Loucy (cell line): ENCODE measurements around the gene COL27A1.

Experiments used
- H2AFZ ChIP-seq: fragments of 200-600 bp; sonication (generic); 2 replicates; pipeline ENCODE4 v1.6.0; 2016; ENCODE audit warnings: antibody characterized with exemption, mild to moderate bottlenecking, low read length, moderate library complexity
- H3F3A ChIP-seq: fragments of 200-600 bp; 2 replicates; pipeline ENCODE4 v1.6.0; 2016; ENCODE audit warnings: antibody characterized with exemption, low read depth, mild to moderate bottlenecking
- H3K27me3 ChIP-seq: fragments of 200-600 bp; sonication (generic); 2 replicates; pipeline ENCODE4 v1.6.1; 2014; ENCODE audit warnings: low read length, mild to moderate bottlenecking; ENCODE audit not compliant: insufficient read depth, poor library complexity, severe bottlenecking
- H3K36me3 ChIP-seq: fragments of 200-600 bp; sonication (generic); 2 replicates; pipeline ENCODE4 v1.6.1; 2016; ENCODE audit warnings: low read length; ENCODE audit not compliant: insufficient read depth
- H3K4me1 ChIP-seq: fragments of 200-600 bp; sonication (generic); 2 replicates; pipeline ENCODE4 v1.5.1; 2014; ENCODE audit warnings: low read length, mild to moderate bottlenecking; ENCODE audit not compliant: insufficient read depth, poor library complexity, severe bottlenecking
- H3K4me2 ChIP-seq: fragments of 200-600 bp; sonication (generic); 2 replicates; pipeline ENCODE4 v1.6.0; 2014; ENCODE audit warnings: antibody characterized with exemption, low read length, low read depth, mild to moderate bottlenecking; ENCODE audit not compliant: poor library complexity, severe bottlenecking
- H3K4me3 ChIP-seq: fragments of 200-600 bp; sonication (generic); 2 replicates; pipeline ENCODE4 v1.5.1; 2014; ENCODE audit warnings: low read length, mild to moderate bottlenecking, mixed read lengths; ENCODE audit not compliant: poor library complexity, severe bottlenecking
- H3K79me2 ChIP-seq: fragments of 200-600 bp; sonication (generic); 2 replicates; pipeline ENCODE4 v1.6.1; 2014; ENCODE audit warnings: low read length; ENCODE audit not compliant: insufficient read depth
- H3K9ac ChIP-seq: fragments of 200-600 bp; sonication (generic); 2 replicates; pipeline ENCODE4 v1.6.0; 2014; ENCODE audit warnings: mild to moderate bottlenecking, low read depth, low read length, moderate library complexity; ENCODE audit not compliant: poor library complexity, severe bottlenecking
- H3K9me2 ChIP-seq: fragments of 200-600 bp; sonication (generic); replicated peaks from 2 replicates; pipeline ENCODE4 v1.6.1; 2016; ENCODE audit warnings: low read depth, low read length, mixed read lengths
- H3K9me3 ChIP-seq: fragments of 200-600 bp; sonication (generic); 2 replicates; pipeline ENCODE4 v1.6.1; 2014; ENCODE audit warnings: mild to moderate bottlenecking, antibody characterized with exemption, low read length, low read depth; ENCODE audit not compliant: insufficient read depth
- H4K20me1 ChIP-seq: fragments of 200-600 bp; sonication (generic); 2 replicates; pipeline ENCODE4 v1.6.0; 2014; ENCODE audit warnings: antibody characterized with exemption, low read length, mild to moderate bottlenecking; ENCODE audit not compliant: insufficient read depth, poor library complexity, severe bottlenecking
- CTCF ChIP-seq: fragments of 200-600 bp; sonication (generic); conservative IDR thresholded peaks from 2 replicates; pipeline ENCODE4 v1.5.1; 2014; ENCODE audit warnings: mild to moderate bottlenecking, antibody characterized with exemption, low read length
- EZH2phosphoT487 ChIP-seq: fragments of 200-600 bp; IDR thresholded peaks from 2 replicates; pipeline ENCODE4 v1.6.1; 2018; ENCODE audit warnings: antibody characterized with exemption, mild to moderate bottlenecking, moderate library complexity, borderline replicate concordance

Gene COL27A1

GRCh38 chr9:114300846-114301797 is 145.8 kb downstream of the COL27A1 start:
- H3K27me3 ChIP-seq = no peaks in the 10 kb centered on the region
- no peaks in the 10 kb centered on the region for H3K4me1 ChIP-seq
- no peaks in the 10 kb centered on the region for H3K9me2 ChIP-seq
- H3K4me3 ChIP-seq = no peak overlapping the region
- no peak overlapping the region for H3K9ac ChIP-seq
- H4K20me1 ChIP-seq = no peaks in the 10 kb centered on the region
- TF ChIP-seq EZH2phosphoT487 (no peak), CTCF (no peak)
- no peaks in the 10 kb centered on the region for H3K9me3 ChIP-seq
- H3K36me3 ChIP-seq = no peaks in the 10 kb centered on the region
- H3K4me2 ChIP-seq = no peak overlapping the region
- H3F3A ChIP-seq = no peaks in the 10 kb centered on the region
- no peak overlapping the region for H2AFZ ChIP-seq
- no peaks in the 10 kb centered on the region for H3K79me2 ChIP-seq

- Histone ChIP-seq H3K9me2 (no peaks in the 10 kb centered on the region), H3K4me2 (no peak overlapping the region), H3K9me3 (no peaks in the 10 kb centered on the region), H3F3A (no peaks in the 10 kb centered on the region), H3K4me3 (no peak overlapping the region), H3K4me1 (no peaks in the 10 kb centered on the region), H2AFZ (no peak overlapping the region), H3K27me3 (no peaks in the 10 kb centered on the region), H3K79me2 (no peaks in the 10 kb centered on the region), H3K9ac (no peak overlapping the region), H3K36me3 (no peaks in the 10 kb centered on the region), H4K20me1 (no peaks in the 10 kb centered on the region)
- TF ChIP-seq CTCF (no peak), EZH2phosphoT487 (no peak)
Observed at GRCh38 chr9:114301798-114302565, 146.6 kb downstream of the COL27A1 start.

- Histone ChIP-seq H3F3A (no peaks in the 10 kb centered on the region), H2AFZ (no peak overlapping the region), H3K27me3 (no peaks in the 10 kb centered on the region), H3K9me2 (no peaks in the 10 kb centered on the region), H3K9ac (no peak overlapping the region), H3K4me1 (no peaks in the 10 kb centered on the region), H3K79me2 (no peaks in the 10 kb centered on the region), H4K20me1 (no peaks in the 10 kb centered on the region), H3K4me3 (no peak overlapping the region), H3K36me3 (no peaks in the 10 kb centered on the region), H3K9me3 (no peaks in the 10 kb centered on the region), H3K4me2 (no peak overlapping the region)
- TF ChIP-seq CTCF = no peak
- TF ChIP-seq EZH2phosphoT487 = no peak
Observed at GRCh38 chr9:114302727-114303126, 147.4 kb downstream of the COL27A1 start.
